Tibial artery (tissue), 4 donors: ENCODE data around the gene GIPR.
"Not testable (repeated sequence)": the region's sequence is repeated elsewhere in the genome, so short reads cannot be mapped to it uniquely, and the experiment has no call there.

ENCODE experiments used
- DNase-seq, 2 donors: peaks; one replicate each; pipeline ENCODE4 v3.0.0-alpha.2; 2019
- H3K27ac ChIP-seq, 2 donors: fragments of 200-600 bp; sonication (generic) in 1 of 2; 1 replicate in 1 of 2; 2 replicates in 1 of 2; pipeline ENCODE4 v1.5.1; 2018 to 2019; ENCODE audit warnings: mild to moderate bottlenecking in 1 of 2
- H3K27me3 ChIP-seq, 2 donors: fragments of 200-600 bp; sonication (generic) in 1 of 2; one replicate each; pipeline versions ENCODE4 v1.5.1 to v1.6.0; 2016 to 2019
- H3K36me3 ChIP-seq, 3 donors: fragments of 200-600 bp; sonication (generic) in 2 of 3; one replicate each; pipeline ENCODE4 v1.5.1; 2016 to 2019; ENCODE audit warnings: mild to moderate bottlenecking in 2 of 3
- H3K4me1 ChIP-seq, 4 donors: fragments of 200-600 bp; sonication (generic) in 2 of 4; 1 replicate in 3 of 4; 2 replicates in 1 of 4; pipeline ENCODE4 v1.5.1; 2016 to 2019
- H3K4me3 ChIP-seq, 2 donors: fragments of 200-600 bp; sonication (generic) in 1 of 2; 1 replicate in 1 of 2; 2 replicates in 1 of 2; pipeline ENCODE4 v1.5.1; 2018 to 2019; ENCODE audit warnings: mild to moderate bottlenecking in 2 of 2
- H3K9me3 ChIP-seq, 3 donors: fragments of 200-600 bp; sonication (generic) in 1 of 3; one replicate each; pipeline ENCODE4 v1.5.1; 2016 to 2019
- intact Hi-C: fragments of 100-400 bp; cut with DNase I; formaldehyde crosslinking; loops from one replicate; pipeline ENCODE4 v1.15.0; 2023; ENCODE audit warnings: low total_unique reads
- TF ChIP-seq, protein P1 (sequence below), 2 experiments: fragments of 200-600 bp in 1 of 2; fragments of 450-650 bp in 1 of 2; IDR thresholded peaks; one replicate each; pipeline ENCODE4 v1.5.1; 2017 to 2019; ENCODE audit warnings: antibody characterized with exemption in 2 of 2, mild to moderate bottlenecking in 1 of 2, moderate library complexity in 1 of 2

The GIPR gene

DNA sequence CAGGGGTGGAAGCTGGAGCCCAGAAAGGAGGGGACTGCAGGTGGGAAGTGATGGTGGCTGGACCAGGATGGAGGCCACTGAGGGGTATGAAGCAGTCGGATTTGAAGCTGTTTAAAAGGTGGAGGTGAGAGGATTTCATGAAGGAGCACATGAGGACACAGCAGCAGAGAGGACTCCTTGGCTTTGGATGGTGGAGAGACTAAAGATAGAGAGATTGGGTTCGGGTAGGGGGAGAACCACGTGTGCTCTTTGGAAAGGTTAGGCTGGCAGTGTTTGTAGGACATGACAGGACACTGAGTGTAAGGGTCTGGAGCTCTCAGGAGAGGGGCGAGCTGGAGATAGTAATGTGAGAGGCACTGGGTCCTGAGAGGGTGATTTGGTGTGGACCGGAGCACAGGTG, 14.9 kb downstream of the GIPR start:
- Histone ChIP-seq H3K36me3 (peaks cover 29 to 49% (median 32%) of the 10 kb centered on the region in 3 donors), H3K4me3 (no peak overlapping the region), H3K27me3 (peaks cover 0 to 25% of the 10 kb centered on the region in 2 donors), H3K9me3 (no peaks in the 10 kb centered on the region), H3K27ac (no peak overlapping the region), H3K4me1 (peaks cover 0 to 17% (median 12%) of the 10 kb centered on the region in 4 donors)
- TF ChIP-seq, protein P1, sequence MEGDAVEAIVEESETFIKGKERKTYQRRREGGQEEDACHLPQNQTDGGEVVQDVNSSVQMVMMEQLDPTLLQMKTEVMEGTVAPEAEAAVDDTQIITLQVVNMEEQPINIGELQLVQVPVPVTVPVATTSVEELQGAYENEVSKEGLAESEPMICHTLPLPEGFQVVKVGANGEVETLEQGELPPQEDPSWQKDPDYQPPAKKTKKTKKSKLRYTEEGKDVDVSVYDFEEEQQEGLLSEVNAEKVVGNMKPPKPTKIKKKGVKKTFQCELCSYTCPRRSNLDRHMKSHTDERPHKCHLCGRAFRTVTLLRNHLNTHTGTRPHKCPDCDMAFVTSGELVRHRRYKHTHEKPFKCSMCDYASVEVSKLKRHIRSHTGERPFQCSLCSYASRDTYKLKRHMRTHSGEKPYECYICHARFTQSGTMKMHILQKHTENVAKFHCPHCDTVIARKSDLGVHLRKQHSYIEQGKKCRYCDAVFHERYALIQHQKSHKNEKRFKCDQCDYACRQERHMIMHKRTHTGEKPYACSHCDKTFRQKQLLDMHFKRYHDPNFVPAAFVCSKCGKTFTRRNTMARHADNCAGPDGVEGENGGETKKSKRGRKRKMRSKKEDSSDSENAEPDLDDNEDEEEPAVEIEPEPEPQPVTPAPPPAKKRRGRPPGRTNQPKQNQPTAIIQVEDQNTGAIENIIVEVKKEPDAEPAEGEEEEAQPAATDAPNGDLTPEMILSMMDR (IDR thresholded peaks at IDR 0.05), result no peak
- no peak for DNase-seq
- intact Hi-C loops, result no loop called here

DNA sequence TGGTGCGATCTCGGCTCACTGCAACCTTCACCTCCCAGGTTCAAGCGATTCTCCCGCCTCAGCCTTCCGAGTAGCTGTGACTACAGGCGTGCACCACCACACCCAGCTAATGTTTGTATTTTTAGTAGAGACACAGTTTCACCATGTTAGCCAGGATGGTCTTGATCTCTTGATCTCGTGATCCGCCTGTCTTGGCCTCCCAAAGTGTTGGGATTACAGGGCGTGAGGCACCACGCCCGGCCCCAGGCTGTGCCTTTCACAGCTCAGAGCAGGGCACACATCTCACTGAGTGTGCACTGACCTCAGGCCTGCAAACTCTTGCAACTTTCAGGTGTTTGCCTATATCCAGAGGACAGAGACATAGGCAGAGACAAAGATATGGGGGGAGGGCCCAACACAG, 17.0 kb downstream of the GIPR start:
- H3K27ac ChIP-seq, result not testable (repeated sequence)
- H3K36me3 ChIP-seq, result peaks cover 36 to 56% (median 37%) of the 10 kb centered on the region in 3 donors

DNA sequence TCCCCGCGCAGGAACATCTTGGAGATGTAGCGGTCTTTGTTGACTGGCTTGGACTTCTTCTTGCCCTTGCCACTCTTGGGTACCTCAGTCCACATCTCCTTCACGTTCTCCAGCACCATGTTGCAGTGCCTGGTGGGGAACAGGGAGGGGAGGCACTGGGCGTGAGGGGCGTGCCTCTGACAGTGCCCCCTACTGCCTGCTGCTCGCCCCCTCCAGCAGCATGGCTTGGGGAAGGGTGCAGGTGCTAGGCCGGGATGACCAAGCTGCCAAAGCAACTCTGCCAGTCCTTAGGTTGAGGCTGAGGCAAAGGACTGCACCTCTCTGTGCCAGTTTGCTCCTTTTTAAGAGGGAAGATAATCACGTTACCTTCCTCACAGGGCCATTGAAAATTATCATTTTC, 19.6 kb downstream of the GIPR start:
- no peak for DNase-seq
- no peak overlapping the region for H3K27ac ChIP-seq
- no peaks in the 10 kb centered on the region for H3K9me3 ChIP-seq
- TF ChIP-seq, protein P1 (IDR thresholded peaks at IDR 0.05), result no peak
- peaks cover 0 to 12% (median 8%) of the 10 kb centered on the region in 4 donors for H3K4me1 ChIP-seq
- no peak overlapping the region for H3K4me3 ChIP-seq
- peaks cover 36 to 56% (median 37%) of the 10 kb centered on the region in 3 donors for H3K36me3 ChIP-seq
- intact Hi-C loops, result no loop called here
- no peaks in the 10 kb centered on the region for H3K27me3 ChIP-seq

More for the DNA sequence above, 17.0 kb downstream of the GIPR start:
- peaks cover 0 to 14% (median 11%) of the 10 kb centered on the region in 4 donors for H3K4me1 ChIP-seq
- intact Hi-C loops, H3K9me3 ChIP-seq, DNase-seq, H3K27me3 ChIP-seq, H3K4me3 ChIP-seq: not testable (repeated sequence)

DNA sequence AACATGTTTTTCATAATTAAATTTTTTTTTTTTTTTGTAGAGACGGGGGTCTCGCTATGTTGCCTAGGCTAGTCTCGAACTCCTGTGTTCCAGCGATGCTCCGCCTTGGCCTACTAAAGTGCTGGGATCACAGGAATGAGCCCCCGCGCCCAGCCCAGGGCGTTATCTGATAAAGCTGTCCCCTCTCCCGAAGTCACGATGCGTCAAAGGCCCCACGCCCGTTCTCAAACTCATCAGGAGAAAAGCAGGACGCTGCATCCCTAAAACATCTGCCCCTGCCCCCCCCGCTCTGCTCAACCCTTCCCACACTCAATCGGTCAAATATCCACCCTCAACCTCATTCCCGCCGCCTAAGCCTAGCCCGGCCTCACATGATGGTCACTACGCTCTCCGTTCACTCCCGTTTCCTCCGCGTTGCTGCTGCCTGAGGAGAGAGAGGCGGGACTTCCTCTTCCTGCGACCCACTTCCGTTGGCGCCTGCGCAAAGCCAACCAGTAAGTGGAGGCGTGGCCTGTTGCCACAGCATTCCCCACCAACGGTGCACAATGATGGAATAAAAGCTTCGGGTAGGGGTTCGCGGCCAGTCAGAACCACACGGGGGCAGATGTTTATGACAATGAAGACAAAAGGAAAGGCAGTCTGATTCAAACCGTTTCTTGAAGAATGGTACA, 23.6 kb downstream of the GIPR start, which contains the start of gene SNRPD2:
TSS of gene SNRPD2 (minus strand) at position 438 of the 671 bp plus-strand sequence. CDS start at position 373, 65 bp downstream.
- TF ChIP-seq, protein P1 (IDR thresholded peaks at IDR 0.05), result no peak
- peak within 1 kb of the TSS; percentile 82 to 85 for H3K4me3 ChIP-seq
- H3K27me3 ChIP-seq, result no peaks in the 10 kb centered on the region
- H3K36me3 ChIP-seq, result peaks cover 19 to 37% (median 28%) of the 10 kb centered on the region in 3 donors
- H3K9me3 ChIP-seq, result no peaks in the 10 kb centered on the region
- DNase-seq, result peak; percentile 94 to 96
- peak within 1 kb of the TSS; percentile 80 to 96 for H3K27ac ChIP-seq
- peaks cover 0 to 22% (median 16%) of the 10 kb centered on the region in 4 donors for H3K4me1 ChIP-seq
- intact Hi-C loops, result no loop called here

DNA sequence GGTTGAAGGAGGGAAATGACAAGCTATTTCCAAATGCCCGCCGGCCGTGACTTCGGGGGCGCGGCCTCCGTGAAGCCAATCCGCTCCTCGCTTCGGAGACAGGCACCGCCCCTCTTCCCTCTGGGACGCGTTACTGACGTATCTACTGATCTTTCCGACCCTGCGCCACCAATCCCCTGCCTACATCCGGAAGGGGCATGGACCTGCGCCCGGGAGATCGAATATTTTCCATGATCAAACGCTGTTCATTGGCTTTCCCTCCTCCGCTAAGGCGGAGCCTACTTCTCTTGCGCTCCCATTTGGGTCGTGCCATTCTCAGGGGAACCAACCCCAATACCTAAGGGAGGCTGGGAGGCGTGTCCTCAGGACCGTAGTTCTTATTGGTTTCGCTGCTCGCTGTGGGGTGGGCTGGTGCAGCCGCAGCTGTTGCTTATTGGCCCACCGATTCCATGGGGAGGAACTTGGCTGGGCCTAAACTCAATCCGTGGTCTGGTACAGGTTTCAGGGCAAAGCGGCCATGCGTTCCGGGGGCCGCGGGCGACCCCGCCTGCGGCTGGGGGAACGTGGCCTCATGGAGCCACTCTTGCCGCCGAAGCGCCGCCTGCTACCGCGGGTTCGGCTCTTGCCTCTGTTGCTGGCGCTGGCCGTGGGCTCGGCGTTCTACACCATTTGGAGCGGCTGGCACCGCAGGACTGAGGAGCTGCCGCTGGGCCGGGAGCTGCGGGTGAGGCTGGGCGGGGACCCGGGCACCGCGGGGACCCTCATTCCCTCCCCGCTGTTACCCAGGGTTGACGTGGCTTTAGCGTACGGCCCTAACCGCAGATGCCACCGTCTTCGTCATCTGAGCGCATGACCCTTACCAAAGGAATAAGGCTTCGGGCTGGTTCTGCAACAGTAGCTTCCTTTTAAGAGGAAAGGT, 24.4 kb downstream of the GIPR start, which contains the start of gene QPCTL:
TSS of gene QPCTL (plus strand) at position 480 of the 919 bp plus-strand sequence. CDS start at position 518, 38 bp downstream.
- H3K4me1 ChIP-seq, result peaks cover 0 to 22% (median 16%) of the 10 kb centered on the region in 4 donors
- H3K27me3 ChIP-seq, result no peaks in the 10 kb centered on the region
- intact Hi-C loops, result no loop called here
- H3K9me3 ChIP-seq, result no peaks in the 10 kb centered on the region
- peaks cover 11 to 29% (median 20%) of the 10 kb centered on the region in 3 donors for H3K36me3 ChIP-seq
- peak within 1 kb of the TSS; percentile 80 to 96 for H3K27ac ChIP-seq
- DNase-seq, result peak; percentile 98 to 99
- TF ChIP-seq, protein P1 (IDR thresholded peaks at IDR 0.05), result peak in 1 of 2 experiments; percentile 8
- H3K4me3 ChIP-seq, result peak within 1 kb of the TSS; percentile 82 to 85
